HG03571 (cell line): ENCODE data around the gene ELL.

Experiments used
- ATAC-seq: cut with Tn5 transposase; IDR thresholded peaks from one replicate; pipeline ENCODE4 v1.9.1; 2021; ENCODE audit not compliant: unreplicated experiment

ELL gene

GRCh38 chr19:18506101-18506930, 15.6 kb downstream of the ELL start:
- no peak for ATAC-seq

- no peak for ATAC-seq
Measured at GRCh38 chr19:18504886-18505610, 16.8 kb downstream of the ELL start.

DNA sequence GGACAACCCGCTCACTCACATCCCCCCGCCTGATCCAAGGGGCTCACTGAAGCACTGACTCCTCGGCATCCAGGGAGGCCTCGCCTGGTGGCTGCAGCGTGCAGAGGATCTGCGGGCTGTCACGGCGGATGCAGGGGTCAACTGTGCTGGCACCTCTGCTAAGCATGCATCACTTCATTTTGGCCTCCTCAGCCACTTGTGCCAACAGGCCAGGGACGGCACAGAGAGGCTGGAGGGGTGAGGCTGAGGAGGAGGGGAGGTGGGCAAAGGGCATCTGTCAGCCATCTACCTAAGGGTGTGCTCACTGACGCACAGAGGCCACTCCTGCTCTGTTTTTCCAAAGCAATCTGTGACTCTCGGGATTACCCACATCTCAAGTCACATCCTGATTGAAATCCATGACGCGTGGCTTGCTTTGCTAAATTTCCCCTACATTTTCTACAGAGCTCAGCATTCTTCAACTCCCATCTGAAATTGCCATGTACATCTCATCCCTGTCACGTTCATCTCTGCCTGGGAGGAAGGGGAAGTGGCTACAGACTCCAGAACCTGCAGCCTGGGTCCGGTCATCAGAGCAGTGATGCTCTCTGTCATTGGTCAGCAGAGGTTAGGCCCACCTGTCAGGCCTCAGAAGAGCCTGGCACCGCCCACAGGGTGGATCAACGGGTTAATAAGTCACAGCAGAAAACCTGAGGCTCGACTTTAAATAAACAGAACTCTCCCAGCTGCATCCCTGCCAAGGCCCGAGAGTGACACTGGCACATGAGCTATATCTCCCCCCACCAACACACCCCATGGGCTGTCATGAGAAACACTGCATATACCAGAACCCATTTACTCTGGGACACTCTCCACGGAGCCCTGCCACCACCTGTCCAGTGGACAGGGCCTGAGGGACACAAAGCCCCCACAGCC, 17.6 kb downstream of the ELL start:
- peak; percentile 59 for ATAC-seq

DNA sequence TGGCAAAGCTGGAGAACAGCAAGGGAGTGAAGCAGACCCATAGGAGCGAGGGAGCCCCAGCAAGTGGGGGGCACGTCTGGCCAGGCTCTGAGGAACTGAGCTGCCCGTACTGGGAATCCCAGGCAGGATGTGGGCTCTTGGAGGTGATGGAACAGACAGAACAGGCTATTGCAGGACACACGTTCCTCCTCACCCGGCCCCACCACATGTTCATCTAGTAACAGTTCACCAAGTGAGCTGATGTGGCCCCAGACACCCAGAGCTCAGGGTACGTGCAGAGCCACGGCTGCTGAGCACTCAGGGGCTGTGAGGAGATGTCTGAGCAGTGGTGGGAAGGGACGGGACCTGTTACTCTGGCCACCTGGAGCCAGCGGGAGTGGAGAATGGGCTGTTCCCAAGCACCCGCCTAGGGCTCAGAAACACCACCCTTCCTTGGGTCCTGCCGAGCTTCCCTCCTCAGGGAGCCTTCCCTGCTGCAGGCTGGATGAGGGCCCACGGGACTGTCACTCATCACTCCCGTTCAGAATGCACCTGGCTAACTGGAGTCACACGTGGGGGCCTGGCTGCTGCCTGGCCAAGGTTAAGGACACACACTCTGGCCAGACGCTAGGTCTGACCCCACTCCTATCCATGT, 18.4 kb downstream of the ELL start:
- no peak for ATAC-seq

- no peak for ATAC-seq
Measured at GRCh38 chr19:18502638-18503294, 19.1 kb downstream of the ELL start.

DNA sequence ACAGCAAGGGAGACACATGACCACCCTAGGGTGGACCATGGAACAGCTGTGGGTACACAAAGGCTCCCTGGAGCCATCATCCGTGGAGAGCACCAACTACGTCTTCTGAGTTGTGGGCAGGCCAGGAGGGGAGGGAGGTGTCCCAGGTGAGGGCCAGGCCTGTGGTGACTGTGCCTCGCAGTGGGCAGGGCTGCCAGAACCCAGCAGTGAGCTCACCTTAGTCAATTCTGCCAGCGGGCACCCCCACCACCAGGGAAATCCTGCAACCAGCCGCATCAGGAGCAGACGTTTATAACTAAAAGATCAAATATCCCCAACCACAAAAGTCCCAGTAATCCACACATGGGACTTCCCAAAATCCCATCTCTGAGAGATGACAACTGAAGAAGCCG, 19.6 kb downstream of the ELL start:
- ATAC-seq: no peak

DNA sequence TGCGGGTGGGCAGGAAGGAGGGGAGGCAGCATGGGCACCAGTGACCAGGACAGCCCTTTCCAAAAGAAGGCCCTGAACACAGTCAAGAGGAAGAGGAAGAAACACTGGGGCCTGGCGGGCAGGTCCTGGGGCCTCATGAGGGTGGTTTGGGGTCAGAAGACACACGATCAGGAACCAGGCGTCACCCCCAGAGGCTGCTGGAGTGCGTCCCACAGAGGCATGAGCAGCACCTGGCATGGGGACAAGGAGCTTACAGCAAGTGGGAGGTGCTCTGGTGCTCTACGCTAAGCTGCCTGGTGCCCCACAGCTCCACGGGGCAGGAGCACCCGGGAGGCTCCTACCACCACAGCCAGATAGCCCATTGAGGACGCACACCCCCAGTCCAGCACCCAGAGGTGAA, 20.0 kb downstream of the ELL start:
- no peak for ATAC-seq

DNA sequence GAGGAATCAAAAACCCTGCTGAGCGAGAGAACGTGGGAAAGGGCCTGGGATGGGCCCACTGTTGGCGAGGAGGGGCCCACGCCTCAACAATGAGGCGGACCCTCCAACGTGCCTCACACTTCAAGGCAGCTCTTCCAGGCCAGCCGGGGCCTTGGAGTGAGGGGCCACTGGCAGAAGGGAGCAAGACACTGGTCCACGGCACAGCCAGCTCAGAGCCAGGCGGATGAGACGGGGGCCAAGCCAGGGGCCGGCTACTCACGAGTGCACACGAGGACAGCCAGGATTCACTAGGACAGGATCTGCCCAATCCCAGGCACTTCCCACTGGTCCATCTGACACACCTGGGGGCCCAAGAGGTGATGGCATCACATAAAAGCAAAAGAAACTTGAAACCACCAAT, 20.5 kb downstream of the ELL start:
- no peak for ATAC-seq

DNA sequence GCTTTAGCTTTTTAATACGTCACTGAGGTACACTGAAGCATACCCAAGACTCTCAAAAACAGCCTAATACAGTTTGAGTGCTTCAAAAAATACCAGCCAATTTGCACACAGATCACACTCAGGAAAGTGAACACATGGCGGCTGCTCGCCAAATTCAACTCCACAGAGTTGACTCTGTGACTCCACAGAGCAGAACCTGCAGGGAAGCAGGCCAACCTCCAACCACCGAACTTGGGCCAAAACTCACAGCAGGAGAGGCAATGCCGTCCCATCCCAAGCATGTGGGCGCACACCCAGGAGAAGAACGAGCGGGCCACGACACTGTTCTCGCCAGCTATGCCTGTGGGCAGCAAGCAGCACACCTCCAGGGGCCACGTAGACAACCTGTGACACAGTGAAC, 21.1 kb downstream of the ELL start:
- no peak for ATAC-seq

- ATAC-seq: no peak
Measured at GRCh38 chr19:18500376-18500775, 21.5 kb downstream of the ELL start.

DNA sequence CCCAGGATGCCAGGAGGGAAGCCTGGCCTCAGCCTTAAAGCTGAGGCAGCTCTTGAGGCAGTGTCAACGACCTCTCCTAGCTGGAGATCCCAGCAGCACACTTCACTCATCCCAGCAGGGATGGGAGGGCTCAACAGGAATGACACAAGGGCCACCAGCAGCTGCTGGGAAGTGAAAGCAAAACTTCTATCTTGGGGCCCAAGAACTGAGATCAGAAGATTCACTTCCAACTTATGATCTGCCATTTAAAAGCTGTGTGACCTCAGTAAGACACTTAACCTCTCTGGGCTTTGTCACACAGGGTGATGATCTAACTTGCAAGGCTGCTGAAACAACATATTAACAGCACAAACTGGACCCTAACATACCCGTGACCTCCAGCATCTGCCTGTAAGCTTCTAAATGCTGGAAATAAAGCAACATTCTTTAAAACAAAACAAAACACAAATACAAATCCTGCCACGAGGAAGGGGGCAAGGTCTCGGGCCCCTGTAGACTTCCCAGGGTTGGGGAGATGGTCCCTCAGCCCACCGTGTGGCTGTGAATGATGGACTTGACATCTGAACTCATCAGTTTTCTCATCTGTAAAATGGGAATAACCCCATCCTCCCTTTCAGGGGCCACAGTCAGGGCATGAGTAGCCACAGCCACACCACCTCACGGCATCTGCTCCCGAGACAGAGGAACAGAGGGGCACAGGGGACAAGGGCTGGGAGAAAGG, 22.7 kb downstream of the ELL start:
- ATAC-seq: no peak

DNA sequence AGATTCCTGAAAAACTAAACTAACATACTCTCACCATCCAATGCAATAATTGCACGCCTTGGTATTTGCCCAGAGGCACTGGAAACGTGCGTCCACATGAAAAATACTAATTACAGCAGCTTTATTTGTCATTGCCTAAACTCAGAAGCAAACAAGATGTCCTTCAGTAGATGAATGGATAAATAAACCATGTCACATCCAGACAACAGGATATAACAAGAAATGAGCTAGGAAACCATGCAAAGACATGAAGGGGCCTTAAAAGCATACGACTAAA, 25.0 kb downstream of the ELL start:
- no peak for ATAC-seq

- peak; percentile 53 for ATAC-seq
Measured at GRCh38 chr19:18496167-18496979, 25.5 kb downstream of the ELL start.

DNA sequence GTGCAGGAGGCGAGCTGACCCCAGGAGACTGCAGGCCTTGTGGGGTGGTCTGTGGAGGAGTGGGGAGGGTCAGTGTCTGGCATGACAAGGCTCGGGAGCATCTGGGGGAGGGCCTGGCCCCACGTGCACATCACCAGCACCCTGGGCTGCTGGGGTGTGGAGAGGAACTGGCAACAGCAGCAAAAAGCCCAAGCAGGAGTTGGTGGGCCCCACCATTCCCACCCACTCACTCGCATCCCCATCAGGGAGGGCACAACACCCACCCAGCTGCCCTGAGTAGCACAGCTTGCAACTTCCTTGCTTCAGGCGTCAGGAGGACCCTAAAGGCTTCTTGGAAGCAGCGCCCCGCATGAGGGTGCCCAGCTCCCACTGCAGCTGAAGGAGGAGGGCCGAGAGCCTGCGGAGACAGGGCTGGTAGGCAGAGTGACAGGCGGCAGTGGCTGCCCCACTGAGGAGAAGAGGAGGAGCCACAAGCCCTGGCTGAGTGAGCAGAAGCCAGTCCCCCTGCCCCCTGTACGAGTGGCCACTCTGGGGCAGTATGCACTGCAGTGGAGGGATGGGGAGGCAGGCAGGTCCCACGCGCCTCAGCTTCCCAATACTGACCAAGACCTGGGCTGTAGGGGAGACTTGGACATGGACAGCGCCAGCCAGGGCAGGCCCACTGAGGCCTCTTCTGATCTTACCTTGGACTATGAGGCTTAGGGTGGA, 26.5 kb downstream of the ELL start:
- no peak for ATAC-seq

- ATAC-seq: no peak
Measured at GRCh38 chr19:18494267-18494607, 27.6 kb downstream of the ELL start.

- no peak for ATAC-seq
Measured at GRCh38 chr19:18493440-18494266, 28.2 kb downstream of the ELL start.

- no peak for ATAC-seq
Measured at GRCh38 chr19:18491995-18492953, 29.6 kb downstream of the ELL start.
